Measurements from ENCODE around the gene TRAF2.

DNA sequence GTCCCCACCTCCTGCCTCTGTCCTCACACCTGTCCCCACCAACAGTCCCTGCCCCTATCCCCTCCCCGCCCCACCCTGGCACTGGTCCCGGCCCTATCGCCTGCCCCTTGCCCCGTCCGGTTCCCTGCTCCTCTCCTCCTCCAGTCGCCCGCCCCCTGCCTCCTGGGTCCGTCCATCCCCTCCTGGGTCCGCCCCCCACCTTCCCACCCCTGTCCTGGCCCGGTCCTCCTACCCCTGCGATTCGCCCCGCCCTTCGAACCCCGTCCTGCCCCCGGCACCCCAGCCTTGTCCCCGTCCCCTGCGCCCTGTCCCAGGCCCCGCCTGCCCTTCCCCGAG, 20.6 kb upstream of the TRAF2 start:
- TF ChIP-seq EZH2 (IDR thresholded peaks at IDR 0.05; ENCODE audit: borderline replicate concordance, low read depth, low read length, poor library complexity, severe bottlenecking), result no peak
- TF ChIP-seq, protein P1, sequence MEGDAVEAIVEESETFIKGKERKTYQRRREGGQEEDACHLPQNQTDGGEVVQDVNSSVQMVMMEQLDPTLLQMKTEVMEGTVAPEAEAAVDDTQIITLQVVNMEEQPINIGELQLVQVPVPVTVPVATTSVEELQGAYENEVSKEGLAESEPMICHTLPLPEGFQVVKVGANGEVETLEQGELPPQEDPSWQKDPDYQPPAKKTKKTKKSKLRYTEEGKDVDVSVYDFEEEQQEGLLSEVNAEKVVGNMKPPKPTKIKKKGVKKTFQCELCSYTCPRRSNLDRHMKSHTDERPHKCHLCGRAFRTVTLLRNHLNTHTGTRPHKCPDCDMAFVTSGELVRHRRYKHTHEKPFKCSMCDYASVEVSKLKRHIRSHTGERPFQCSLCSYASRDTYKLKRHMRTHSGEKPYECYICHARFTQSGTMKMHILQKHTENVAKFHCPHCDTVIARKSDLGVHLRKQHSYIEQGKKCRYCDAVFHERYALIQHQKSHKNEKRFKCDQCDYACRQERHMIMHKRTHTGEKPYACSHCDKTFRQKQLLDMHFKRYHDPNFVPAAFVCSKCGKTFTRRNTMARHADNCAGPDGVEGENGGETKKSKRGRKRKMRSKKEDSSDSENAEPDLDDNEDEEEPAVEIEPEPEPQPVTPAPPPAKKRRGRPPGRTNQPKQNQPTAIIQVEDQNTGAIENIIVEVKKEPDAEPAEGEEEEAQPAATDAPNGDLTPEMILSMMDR (conservative IDR thresholded peaks at IDR 0.05; ENCODE audit: low read depth, low read length), result no peak
